Mesenchymal stem cell (in vitro differentiated cells and primary cell): ENCODE data around the gene GALM.

Experiments used
- DNase-seq: peaks from one replicate; pipeline ENCODE4 v3.0.0-alpha.2; 2013
- H2AFZ ChIP-seq: one replicate; pipeline ENCODE4 v1.6.1; 2013; ENCODE audit warnings: low read depth, mild to moderate bottlenecking, control low read depth, inconsistent platforms, low read length, moderate library complexity
- H2AK5ac ChIP-seq: 2 replicates; pipeline ENCODE4 v1.6.1; 2013; ENCODE audit warnings: low read length, moderate library complexity, mild to moderate bottlenecking, inconsistent platforms; ENCODE audit not compliant: severe bottlenecking
- H2BK120ac ChIP-seq: one replicate; pipeline ENCODE4 v1.6.1; 2013; ENCODE audit warnings: low read depth, mild to moderate bottlenecking, inconsistent platforms, low read length, moderate library complexity
- H2BK12ac ChIP-seq, 2 experiments: one replicate each; pipeline ENCODE4 v1.6.1; 2013; ENCODE audit warnings: inconsistent platforms in 2 of 2, low read length in 2 of 2, mild to moderate bottlenecking in 2 of 2, moderate library complexity in 2 of 2, control low read depth in 1 of 2
- H2BK15ac ChIP-seq: one replicate; pipeline ENCODE4 v1.6.1; 2013; ENCODE audit warnings: mild to moderate bottlenecking, low read depth, inconsistent platforms; ENCODE audit not compliant: poor library complexity, severe bottlenecking
- H2BK5ac ChIP-seq: 2 replicates; pipeline ENCODE4 v1.6.1; 2013; ENCODE audit warnings: low read depth, mild to moderate bottlenecking, low read length, control low read depth, inconsistent platforms; ENCODE audit not compliant: poor library complexity, severe bottlenecking
- H3K14ac ChIP-seq, 2 experiments: one replicate each; pipeline ENCODE4 v1.6.1; 2013; ENCODE audit warnings: inconsistent platforms in 2 of 2, low read length in 2 of 2, control low read depth in 1 of 2, mild to moderate bottlenecking in 1 of 2, moderate library complexity in 1 of 2
- H3K18ac ChIP-seq, 2 experiments: one replicate each; pipeline ENCODE4 v1.6.1; 2013; ENCODE audit warnings: inconsistent platforms in 2 of 2, low read length in 2 of 2, control low read depth in 1 of 2, low read depth in 1 of 2, mild to moderate bottlenecking in 1 of 2
- H3K23ac ChIP-seq, 2 experiments: one replicate each; pipeline ENCODE4 v1.6.1; 2013; ENCODE audit warnings: inconsistent platforms in 2 of 2, low read length in 2 of 2, mild to moderate bottlenecking in 2 of 2, moderate library complexity in 2 of 2, control low read depth in 1 of 2
- H3K27ac ChIP-seq: 2 replicates; pipeline ENCODE4 v1.5.1; 2013; ENCODE audit warnings: mild to moderate bottlenecking, moderate library complexity, low read length, control low read depth, inconsistent platforms; ENCODE audit not compliant: poor library complexity, severe bottlenecking
- H3K27me3 ChIP-seq, 2 experiments: 2 replicates each; pipeline versions ENCODE4 v1.6.1 to v1.7.0; 2013; ENCODE audit warnings: low read length in 2 of 2, mild to moderate bottlenecking in 2 of 2, moderate library complexity in 2 of 2, control low read depth in 1 of 2, inconsistent platforms in 1 of 2; ENCODE audit not compliant: control insufficient read depth in 1 of 2, insufficient read depth in 1 of 2
- H3K36me3 ChIP-seq, 2 experiments: 2 replicates each; pipeline versions ENCODE4 v1.6.1 to v1.7.0; 2013; ENCODE audit warnings: low read length in 2 of 2, control low read depth in 1 of 2, inconsistent platforms in 1 of 2, low read depth in 1 of 2, mild to moderate bottlenecking in 1 of 2; ENCODE audit not compliant: insufficient read depth in 2 of 2, control insufficient read depth in 1 of 2
- H3K4ac ChIP-seq, 2 experiments: one replicate each; pipeline ENCODE4 v1.6.1; 2013; ENCODE audit warnings: inconsistent platforms in 2 of 2, low read length in 2 of 2, mild to moderate bottlenecking in 2 of 2, moderate library complexity in 2 of 2, control low read depth in 1 of 2, low read depth in 1 of 2
- H3K4me1 ChIP-seq: 2 replicates; pipeline ENCODE4 v1.6.1; 2013; ENCODE audit warnings: low read depth, low read length, control low read depth; ENCODE audit not compliant: control insufficient read depth, insufficient read depth
- H3K4me2 ChIP-seq: 2 replicates; pipeline ENCODE4 v1.6.1; 2013; ENCODE audit warnings: low read length, mild to moderate bottlenecking, inconsistent platforms; ENCODE audit not compliant: poor library complexity, severe bottlenecking
- H3K4me3 ChIP-seq, 2 experiments: 2 replicates each; pipeline versions ENCODE4 v1.5.1 to v1.7.0; 2013; ENCODE audit warnings: low read length in 2 of 2, mild to moderate bottlenecking in 2 of 2, control low read depth in 1 of 2, low read depth in 1 of 2; ENCODE audit not compliant: insufficient read depth in 1 of 2
- H3K79me1 ChIP-seq: replicated peaks from 2 replicates; pipeline ENCODE4 v1.6.1; 2013; ENCODE audit warnings: mild to moderate bottlenecking, control low read depth, low read length, inconsistent platforms; ENCODE audit not compliant: poor library complexity, severe bottlenecking
- H3K9ac ChIP-seq: 2 replicates; pipeline ENCODE4 v1.7.0; 2013; ENCODE audit warnings: mild to moderate bottlenecking, low read length, moderate library complexity
- H3K9me3 ChIP-seq: 2 replicates; pipeline ENCODE4 v1.7.0; 2013; ENCODE audit warnings: mild to moderate bottlenecking, low read length; ENCODE audit not compliant: control insufficient read depth
- H4K8ac ChIP-seq: one replicate; pipeline ENCODE4 v1.6.1; 2013; ENCODE audit warnings: inconsistent platforms, mild to moderate bottlenecking, low read length, moderate library complexity
- H4K91ac ChIP-seq: one replicate; pipeline ENCODE4 v1.6.1; 2013; ENCODE audit warnings: mild to moderate bottlenecking, low read length, inconsistent platforms
- WGBS: methylation state at CpG from one replicate; pipeline ENCODE4 v1.1.7; 2013; ENCODE audit warnings: mixed read lengths; 5-methylcytosine and 5-hydroxymethylcytosine counted together

Gene GALM

GRCh38 chr2:38765551-38765950 is 99.6 kb downstream of the GALM start:
- Histone ChIP-seq H3K14ac (no peak overlapping the region), H4K91ac (no peak overlapping the region), H3K27ac (no peak overlapping the region), H2BK5ac (no peak overlapping the region), H3K4me2 (no peak overlapping the region), H3K36me3 (no peaks in the 10 kb centered on the region), H3K18ac (no peak overlapping the region), H3K79me1 (no peaks in the 10 kb centered on the region), H4K8ac (no peak overlapping the region), H2BK12ac (no peak overlapping the region), H3K23ac (no peak overlapping the region), H3K4ac (no peak overlapping the region), H2AFZ (no peak overlapping the region), H2AK5ac (no peak overlapping the region), H2BK15ac (no peak overlapping the region), H3K4me3 (no peak overlapping the region), H3K4me1 (no peaks in the 10 kb centered on the region), H2BK120ac (no peak overlapping the region), H3K9me3 (no peaks in the 10 kb centered on the region), H3K27me3 (no peaks in the 10 kb centered on the region), H3K9ac (no peak overlapping the region)
- 96% methylated on average over 5 of the region's 5 CpGs for WGBS
- no peak for DNase-seq

GRCh38 chr2:38771632-38772031 is 105.7 kb downstream of the GALM start:
- 78% methylated on average over 5 of the region's 5 CpGs for WGBS
- no peak overlapping the region for H3K9ac ChIP-seq
- no peak for DNase-seq
- H2AFZ ChIP-seq: no peak overlapping the region
- no peaks in the 10 kb centered on the region for H3K27me3 ChIP-seq
- H2AK5ac ChIP-seq: no peak overlapping the region
- no peak overlapping the region for H2BK5ac ChIP-seq
- no peaks in the 10 kb centered on the region for H3K36me3 ChIP-seq
- no peaks in the 10 kb centered on the region for H3K9me3 ChIP-seq
- no peak overlapping the region for H3K4me3 ChIP-seq
- no peak overlapping the region for H3K18ac ChIP-seq
- no peak overlapping the region for H4K91ac ChIP-seq
- no peak overlapping the region for H2BK12ac ChIP-seq
- H3K23ac ChIP-seq: no peak overlapping the region
- H3K4me1 ChIP-seq: peaks cover 2% of the 10 kb centered on the region
- H4K8ac ChIP-seq: no peak overlapping the region
- no peaks in the 10 kb centered on the region for H3K79me1 ChIP-seq
- H3K4me2 ChIP-seq: no peak overlapping the region
- H3K27ac ChIP-seq: no peak overlapping the region
- no peak overlapping the region for H2BK15ac ChIP-seq
- H3K4ac ChIP-seq: no peak overlapping the region
- H2BK120ac ChIP-seq: no peak overlapping the region
- no peak overlapping the region for H3K14ac ChIP-seq

- no peak overlapping the region for H2AFZ ChIP-seq
- H2BK5ac ChIP-seq: no peak overlapping the region
- H3K18ac ChIP-seq: no peak overlapping the region
- no peaks in the 10 kb centered on the region for H3K27me3 ChIP-seq
- no peak overlapping the region for H4K91ac ChIP-seq
- no peak overlapping the region for H3K14ac ChIP-seq
- H3K4me2 ChIP-seq: no peak overlapping the region
- H3K4me1 ChIP-seq: peaks cover 5% of the 10 kb centered on the region
- no peaks in the 10 kb centered on the region for H3K36me3 ChIP-seq
- no peak overlapping the region for H3K9ac ChIP-seq
- no peak overlapping the region for H3K23ac ChIP-seq
- no peak overlapping the region for H2BK15ac ChIP-seq
- peaks cover 6% of the 10 kb centered on the region for H3K79me1 ChIP-seq
- H4K8ac ChIP-seq: no peak overlapping the region
- WGBS: 90% methylated on average over 15 of the region's 17 CpGs
- H2BK120ac ChIP-seq: no peak overlapping the region
- H2BK12ac ChIP-seq: no peak overlapping the region
- H3K27ac ChIP-seq: no peak overlapping the region
- no peak overlapping the region for H2AK5ac ChIP-seq
- H3K4ac ChIP-seq: no peak overlapping the region
- no peak overlapping the region for H3K4me3 ChIP-seq
- no peaks in the 10 kb centered on the region for H3K9me3 ChIP-seq
- no peak for DNase-seq
Observed at GRCh38 chr2:38775097-38775920, 109.4 kb downstream of the GALM start.

- Histone ChIP-seq H3K14ac (no peak overlapping the region), H2BK12ac (no peak overlapping the region), H3K4me3 (no peak overlapping the region), H2BK120ac (no peak overlapping the region), H3K9me3 (no peaks in the 10 kb centered on the region), H3K36me3 (peaks cover 0 to under 1% of the 10 kb centered on the region in 2 experiments), H2AK5ac (no peak overlapping the region), H4K91ac (no peak overlapping the region), H4K8ac (no peak overlapping the region), H3K79me1 (peaks cover 6% of the 10 kb centered on the region), H3K4me1 (peaks cover 5% of the 10 kb centered on the region), H2BK15ac (no peak overlapping the region), H3K27ac (no peak overlapping the region), H3K9ac (no peak overlapping the region), H2BK5ac (no peak overlapping the region), H3K27me3 (no peaks in the 10 kb centered on the region), H3K23ac (no peak overlapping the region), H3K18ac (no peak overlapping the region), H3K4ac (no peak overlapping the region), H2AFZ (no peak overlapping the region), H3K4me2 (no peak overlapping the region)
- no peak for DNase-seq
- 94% methylated on average over 5 of the region's 7 CpGs for WGBS
Observed at GRCh38 chr2:38775921-38776225, 110.0 kb downstream of the GALM start.
